Right hindlimb (tissue), 1 donor: ENCODE measurements around the gene GEMIN5.
"Not testable (repeated sequence)": the region's sequence is repeated elsewhere in the genome, so short reads cannot be mapped to it uniquely, and the experiment has no call there.

Experiments used
- DNase-seq: peaks from one replicate; pipeline ENCODE4 v3.0.0-alpha.2; 2018

GEMIN5 gene

DNA sequence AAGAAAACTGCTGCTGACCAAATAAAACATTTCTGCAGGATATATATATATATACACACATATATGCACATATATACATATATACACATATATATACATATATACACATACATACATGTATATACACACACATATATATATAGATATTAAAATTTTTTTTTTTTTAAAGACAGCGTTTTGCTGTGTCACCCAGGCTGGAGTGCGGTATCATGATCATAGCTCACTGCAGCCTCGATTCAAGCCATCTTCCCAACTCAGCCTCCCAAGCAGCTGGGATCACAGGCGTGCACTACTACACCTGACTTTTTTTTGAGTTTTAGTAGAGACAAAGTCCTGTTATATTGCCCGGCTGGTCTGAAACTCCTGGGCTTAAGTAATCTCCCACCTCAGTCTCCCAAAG lies 5.5 kb upstream of the GEMIN5 start:
- no peak for DNase-seq

DNA sequence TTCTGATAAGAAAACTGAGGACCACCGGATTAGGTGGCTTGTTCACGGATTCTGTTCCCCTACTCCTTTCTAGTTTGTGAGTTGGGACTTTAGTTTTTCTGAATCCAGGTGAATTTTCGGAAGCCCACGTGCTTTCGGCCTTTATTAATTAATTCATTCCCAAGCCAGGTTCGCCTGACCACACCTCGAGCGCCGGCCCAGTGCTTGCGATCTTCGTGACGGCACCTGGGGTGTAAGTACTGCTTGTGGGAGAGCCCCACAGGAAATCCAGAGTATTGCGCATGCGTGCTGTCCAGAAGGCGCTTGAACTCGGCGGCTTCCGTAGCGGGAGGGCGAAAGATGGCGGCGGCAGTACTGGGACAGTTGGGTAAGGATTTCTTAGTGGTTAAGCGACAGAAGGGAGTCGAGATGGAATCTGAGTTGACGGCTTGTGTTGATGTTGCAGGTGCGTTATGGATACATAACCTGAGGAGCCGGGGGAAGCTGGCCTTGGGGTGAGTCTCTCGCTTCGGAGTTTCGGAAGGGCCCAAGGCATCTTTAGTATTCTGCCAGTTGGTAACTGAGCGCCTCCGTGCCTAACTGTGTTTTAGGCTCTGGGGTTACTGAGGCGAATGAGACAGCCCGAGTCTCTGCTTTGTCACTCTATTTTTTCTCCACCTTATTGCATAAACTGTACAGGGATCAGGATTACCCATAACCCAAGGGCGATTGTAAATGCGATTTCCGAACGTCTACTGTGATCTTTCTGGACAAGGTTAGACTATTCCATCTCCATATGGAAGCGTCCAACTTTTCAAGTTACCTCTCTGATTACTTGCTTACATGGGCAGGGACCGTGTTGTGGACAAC lies 3.0 kb upstream of the GEMIN5 start, which contains the start of gene MRPL22:
Gene MRPL22 (plus strand): TSS at position 302 of the 849 bp plus-strand sequence. CDS start 38 bp downstream, at position 340.
- peak; percentile 94 for DNase-seq

DNA sequence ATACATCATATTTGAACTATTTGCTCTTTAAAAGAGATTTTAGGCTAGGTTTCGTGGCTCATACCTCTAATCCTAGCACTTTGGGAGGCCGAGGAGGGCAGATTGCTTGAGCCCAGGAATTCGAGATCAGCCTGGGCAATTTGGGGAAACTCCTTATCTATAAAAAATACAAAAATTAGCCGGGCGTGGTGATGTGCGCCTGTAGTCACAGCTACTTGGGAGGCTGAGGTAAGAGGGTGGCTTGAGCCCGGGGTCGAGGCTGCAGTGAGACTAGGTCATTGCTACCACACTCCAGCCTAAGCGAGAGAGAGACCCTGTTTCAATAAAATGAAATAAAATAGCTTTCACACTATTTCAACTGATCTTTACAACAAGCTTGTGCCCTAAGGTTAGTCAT lies 2.4 kb upstream of the GEMIN5 start:
- no peak for DNase-seq

DNA sequence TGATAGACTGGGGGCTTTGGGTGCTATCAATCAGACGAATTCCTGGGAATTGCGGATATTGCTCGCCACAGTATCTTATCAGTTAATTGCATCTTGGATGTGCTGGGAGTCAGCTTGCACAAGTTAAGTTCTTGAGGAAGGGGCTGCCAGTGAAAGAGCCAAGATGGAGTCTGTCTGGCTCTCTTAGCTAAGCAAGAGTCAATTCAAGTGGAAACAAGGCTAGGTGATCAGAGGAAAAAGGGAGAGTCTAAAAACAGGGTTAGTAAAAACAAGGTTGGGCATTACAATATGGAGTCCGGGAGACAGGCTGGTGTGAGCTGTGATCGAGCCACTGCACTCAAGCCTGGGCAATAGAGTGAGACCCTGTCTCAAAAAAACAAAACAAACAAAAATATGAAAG lies 1.4 kb upstream of the GEMIN5 start:
- not testable (repeated sequence) for DNase-seq

DNA sequence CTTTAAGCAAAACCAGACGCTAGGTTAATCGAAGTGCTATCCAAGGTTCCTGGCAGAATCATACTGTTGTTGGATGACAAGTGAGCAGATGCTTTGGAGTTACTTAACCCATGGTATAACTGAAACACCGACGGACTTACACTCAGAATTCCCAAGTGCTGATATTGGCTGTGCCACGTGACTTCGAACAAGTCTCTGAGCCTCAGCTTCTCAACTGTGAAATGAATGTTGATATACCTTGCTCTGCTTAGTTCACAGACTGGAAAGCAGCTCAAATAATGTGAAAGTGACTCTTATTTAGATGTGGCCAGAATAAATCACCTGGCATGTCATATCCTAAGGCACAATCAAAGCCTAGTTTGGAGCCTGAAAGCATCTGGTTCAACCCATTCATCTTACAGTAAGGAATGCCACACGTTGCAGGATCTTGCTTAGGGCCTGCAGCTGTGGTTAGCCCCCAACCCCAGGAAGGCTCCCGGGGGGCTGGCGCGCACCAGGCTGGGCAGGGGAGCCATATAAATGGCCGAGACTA lies 759 bp downstream of the GEMIN5 start:
- no peak for DNase-seq

DNA sequence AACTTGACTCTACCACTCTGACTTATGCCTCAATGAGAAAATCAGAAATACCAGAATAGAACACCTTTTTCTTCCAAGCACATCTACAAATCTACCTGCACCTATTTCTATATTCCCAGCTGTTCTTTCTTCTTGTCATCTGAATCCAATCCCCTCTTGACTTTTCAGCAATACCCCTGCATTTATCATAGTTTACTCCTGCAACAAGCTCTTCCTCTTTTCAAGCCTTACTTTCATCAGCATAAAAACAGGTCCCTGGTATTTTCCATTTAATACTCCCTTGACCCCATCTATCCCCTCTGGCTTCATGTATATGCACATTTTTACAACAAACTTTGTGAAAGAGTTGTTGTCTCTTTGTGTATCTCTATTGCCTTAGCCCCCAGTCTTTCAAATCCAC lies 3.1 kb downstream of the GEMIN5 start:
- DNase-seq, result no peak

DNA sequence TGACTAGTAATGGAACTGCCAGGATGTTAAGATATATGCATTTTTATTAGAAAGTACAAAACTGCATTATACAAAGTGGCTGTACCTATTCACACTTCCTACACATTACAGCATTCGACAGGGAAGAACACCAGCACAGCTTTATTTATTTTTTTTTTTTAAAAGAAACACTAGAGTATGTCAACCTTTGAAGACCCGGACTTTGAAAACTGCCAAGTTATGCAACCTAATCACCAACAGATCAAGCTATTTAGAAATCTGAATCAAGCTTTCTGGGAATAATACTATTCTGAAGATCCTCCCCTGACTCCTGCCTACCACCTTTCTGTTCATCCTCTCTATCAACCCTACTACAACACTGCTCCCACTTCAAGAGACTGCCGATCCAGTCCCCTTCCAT lies 4.5 kb downstream of the GEMIN5 start:
- DNase-seq, result no peak

DNA sequence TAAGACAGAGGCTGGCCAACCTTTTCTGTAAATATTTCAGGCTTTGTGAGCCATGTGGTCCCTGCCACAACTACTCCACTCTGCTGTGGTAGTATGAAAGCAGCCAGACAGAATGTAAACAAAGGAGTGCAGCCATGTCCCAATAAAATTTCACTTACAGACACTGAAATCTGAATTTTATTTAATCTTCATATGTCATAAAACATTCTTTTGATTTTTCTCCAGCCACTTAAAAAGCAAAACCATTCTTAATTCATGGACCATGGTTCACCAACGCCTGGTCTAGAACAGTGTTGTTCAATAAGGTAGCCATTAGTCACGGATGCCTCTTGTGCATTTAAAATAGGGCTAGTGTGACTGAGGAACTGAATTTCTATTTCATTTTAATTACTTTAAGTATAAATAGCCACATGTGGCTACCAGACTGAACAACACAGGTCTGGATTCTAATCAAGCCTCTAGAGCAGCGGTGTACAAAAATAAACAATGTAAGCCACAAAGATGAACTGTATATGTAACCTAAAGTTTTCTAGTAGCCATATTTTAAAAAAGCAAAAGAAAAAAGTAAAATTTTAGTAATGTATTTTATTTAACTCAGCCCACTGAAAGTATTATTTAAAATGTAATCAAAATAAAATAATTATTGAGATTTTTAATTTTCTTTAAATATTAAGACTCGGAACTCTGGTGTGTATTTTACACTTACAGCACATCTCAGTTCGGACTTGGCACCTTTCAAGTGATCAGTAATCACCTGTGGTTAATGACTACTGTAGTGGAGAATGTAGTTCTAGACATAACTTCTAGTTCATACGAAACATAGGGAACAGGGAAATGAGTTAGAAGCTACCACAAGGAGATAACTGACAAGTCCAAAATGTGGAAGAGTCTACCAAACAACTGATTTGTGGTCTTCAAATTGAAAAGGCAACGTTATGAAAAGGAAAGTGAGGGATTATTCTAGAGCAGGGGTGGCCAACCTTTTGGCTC lies 14.3 kb downstream of the GEMIN5 start:
- no peak for DNase-seq

DNA sequence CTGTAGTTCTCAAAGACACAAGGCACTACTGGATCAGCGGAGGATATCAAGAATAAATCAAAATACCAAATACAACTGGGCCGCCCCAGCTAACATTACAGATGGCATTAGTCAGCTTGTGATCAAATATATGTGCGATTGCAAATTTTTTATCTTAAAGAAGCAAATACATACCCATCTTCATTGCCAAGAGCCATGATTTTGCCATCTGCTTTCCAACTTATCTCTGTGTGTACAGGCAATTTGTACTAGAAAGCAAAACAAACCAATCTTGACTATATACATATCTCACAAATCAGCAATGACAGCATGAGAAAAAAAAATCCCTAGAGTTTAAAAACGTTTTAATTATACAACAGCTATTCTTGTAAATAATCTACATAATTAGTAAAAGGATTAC lies 20.3 kb downstream of the GEMIN5 start:
- no peak for DNase-seq

DNA sequence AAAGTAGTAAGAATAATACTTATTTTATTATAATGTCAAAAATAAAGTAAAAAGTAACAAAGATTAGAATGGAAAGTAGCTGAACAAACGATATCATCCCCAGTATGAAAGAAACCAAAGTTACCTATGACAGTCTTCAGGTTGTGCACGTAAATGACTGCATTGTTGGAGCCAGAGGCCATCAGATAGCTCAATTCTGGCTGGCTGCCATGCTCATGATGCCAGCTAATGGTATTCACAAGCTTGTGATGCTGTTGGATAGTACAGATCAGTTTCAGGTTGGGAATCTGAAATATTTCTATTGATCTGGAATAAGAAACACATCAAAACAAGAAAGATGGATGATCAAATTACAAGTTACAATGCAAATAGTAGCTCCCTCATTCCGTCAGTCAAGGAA lies 21.1 kb downstream of the GEMIN5 start:
- DNase-seq, result no peak

DNA sequence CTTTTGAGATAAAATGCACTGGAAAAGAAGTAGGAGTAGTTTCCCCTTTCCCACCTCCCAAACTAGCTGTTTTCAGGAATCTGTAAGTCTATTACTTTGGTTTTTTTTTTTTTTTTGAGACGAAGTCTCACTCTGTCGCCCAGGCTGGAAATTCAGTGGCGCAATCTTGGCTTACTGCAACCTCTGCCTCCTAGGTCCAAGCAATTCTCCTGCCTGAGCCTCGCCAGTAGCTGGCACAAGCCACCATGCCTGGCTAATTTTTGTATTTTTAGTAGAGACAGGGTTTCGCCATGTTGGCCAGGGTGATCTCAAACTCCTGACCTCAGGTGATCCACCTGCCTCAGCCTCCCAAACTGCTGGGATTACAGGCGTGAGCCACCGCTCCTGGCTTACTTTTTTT lies 32.4 kb downstream of the GEMIN5 start:
- not testable (repeated sequence) for DNase-seq

DNA sequence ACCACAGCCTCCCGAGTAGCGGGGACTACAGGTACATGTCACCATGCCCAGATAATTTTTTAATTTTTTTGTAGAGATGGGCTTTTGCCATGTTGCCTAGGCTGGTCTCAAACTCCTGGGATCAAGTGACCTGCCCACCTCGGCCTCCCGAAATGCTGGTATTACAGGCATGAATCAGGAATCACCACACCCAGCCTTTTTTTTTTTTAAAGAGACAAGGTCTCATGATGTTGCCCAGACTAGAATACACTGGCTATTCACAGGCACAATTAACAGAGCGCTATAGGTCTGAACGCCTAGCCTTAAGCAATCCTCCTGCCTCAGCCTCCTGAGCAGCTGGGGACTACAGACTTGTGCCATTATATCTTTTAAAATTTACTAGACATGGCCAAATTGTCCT lies 36.1 kb downstream of the GEMIN5 start:
- DNase-seq, result no peak

DNA sequence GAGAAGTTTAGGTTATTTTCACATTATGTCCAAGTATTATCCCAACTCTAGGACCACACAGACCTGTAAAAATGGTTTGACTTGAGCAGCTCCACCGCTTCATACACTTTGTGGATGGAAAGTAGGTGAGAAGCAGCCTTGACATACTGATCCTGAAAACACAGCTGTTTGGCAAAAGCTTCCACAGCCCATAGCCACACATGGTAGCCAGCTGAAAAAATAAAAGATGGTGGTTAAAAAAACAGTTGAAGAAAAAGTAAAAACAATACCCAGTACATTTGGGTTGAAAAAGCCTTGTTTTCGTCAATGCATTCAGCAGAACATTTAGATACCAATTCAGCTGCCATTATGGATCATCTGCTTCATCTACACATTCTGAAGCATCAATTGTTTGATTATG lies 36.7 kb downstream of the GEMIN5 start:
- DNase-seq, result no peak

DNA sequence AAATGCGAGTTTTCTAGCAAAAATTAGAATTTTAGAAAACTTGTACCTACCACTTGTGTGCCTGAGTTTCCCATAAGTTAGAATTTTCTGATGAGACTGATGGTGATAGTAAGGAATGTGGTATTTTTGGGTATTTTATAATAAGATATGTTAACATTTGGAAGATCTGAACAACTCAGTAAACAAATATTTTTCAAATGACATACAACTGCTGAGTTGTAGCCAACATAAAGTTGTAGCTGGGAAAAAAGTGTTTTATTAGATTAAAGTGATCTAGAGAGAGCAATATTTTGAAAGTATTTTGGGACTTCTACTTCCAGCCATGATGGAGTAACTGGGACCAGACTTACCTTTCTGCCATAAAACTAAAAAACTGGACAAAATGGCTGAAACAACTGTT lies 37.9 kb downstream of the GEMIN5 start:
- no peak for DNase-seq

DNA sequence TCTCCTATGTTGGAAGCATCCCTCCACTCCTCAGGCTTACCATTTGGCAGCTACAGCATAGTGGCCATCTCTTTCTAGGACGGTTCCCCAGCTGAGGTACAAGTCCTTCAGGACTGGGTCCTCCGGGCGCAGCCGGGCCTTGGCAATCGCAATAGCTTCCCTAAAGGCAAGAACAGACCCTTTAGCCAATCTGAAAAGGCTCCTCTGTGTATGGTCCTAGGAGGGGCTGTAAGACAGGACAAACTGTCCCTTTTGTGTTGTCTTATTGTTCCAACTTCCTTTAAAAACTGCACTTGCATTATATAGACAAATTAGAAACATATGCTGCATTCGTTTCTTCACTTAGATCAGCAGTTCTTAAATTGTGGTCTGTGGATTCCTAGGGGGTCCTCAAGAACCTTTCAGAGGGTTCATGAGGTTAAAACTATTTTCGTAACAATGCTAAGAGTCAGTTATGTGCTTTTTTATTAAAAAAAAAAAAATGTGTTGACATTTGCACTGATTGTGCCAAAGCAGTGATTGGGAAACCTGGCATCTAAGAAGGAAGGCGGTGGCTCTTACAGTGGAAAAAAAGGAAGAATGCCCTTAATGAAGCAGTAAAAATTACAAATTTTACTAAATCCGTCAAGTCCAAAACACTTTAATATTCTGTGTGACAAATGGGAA lies 38.7 kb downstream of the GEMIN5 start:
- peak; percentile 47 for DNase-seq

DNA sequence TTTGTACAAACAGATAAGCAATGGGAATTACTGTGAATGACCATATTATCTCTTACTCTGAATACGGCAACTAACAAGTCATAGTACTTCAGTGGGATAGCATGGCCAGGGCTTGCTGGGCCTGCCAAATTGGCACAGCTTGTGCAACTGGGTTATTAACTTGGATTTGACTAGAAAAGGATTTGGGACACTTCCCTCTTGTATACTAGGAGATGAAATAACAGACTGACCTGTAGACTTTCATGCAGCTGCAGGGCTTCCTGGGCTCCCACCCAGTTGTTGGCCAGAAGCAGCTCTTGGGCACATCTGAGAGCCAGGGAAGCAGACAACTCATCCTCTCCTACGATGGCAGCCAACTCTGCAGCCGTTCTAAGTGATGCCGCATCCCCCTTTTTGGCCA lies 39.8 kb downstream of the GEMIN5 start:
- peak; percentile 51 for DNase-seq

DNA sequence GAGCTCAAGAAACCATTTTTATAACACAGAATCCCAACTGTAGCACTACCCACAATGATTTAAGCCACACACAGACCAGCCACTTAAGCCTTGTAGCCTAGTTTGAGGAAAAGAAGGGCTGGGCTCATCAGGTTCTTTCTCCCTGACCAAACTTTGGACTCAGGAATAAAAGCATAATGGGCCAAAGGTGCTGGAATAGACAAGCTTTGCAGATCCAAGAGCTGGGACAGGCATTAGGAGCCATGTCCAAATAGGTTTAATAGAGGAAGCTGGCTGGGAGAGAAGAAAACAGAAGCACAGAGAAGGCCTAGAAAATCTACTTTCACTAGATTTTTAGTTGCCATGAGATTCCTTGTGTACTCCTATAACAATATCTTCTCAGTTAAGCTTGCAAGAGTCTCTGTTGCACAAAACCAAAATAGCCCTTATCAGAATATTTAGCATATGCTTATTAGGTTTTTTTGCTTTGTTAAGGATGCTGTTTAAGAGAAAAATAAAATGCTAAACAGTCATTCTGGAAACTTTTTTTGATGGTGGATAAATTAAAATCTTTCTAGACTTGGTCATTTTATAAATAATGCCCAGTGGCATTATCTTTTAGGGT lies 41.3 kb downstream of the GEMIN5 start:
- no peak for DNase-seq

DNA sequence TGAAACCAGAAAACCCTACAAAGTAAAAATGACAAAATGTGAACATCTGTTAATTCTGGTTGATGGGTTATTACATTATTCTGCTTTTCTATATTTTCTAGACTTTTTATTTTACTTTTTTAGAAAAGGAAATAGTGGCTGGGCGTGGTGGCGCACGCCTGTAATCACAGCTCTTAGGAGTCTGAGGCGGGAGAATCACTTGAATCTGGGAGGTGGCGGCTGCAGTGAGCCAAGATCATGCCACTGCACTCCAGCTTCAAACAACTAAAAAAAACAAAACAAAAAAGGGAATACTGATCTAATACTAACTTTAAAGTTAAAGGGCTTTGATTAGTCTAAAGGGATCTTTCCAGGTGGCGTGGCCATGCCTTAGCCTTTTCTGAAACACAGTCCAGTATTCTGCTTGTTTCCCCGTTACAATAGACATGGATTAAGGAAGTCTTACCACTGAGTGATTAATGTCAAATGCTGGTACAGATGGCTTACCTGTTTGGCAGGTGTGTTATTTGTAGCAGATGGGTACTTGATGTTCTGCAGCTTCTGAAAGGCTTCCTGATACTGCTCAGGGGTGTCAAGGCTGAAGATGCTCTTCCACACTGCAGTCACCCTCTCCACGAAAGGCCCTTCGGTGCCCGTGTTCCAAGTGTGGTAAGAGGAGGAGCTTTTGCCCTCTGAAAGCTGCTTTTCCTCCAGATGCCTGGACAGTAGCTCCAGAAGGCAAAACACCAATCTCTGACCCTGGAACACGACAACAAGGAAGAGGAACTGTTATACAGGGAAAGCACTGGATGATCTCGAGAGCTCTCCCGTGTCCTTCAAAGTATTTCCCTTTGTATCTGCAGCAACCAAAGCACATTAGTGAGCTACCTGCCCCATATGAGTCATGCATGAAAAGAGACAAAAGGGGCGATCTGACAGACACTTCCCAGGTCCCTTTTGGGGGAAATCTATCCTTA lies 42.1 kb downstream of the GEMIN5 start:
- no peak for DNase-seq

DNA sequence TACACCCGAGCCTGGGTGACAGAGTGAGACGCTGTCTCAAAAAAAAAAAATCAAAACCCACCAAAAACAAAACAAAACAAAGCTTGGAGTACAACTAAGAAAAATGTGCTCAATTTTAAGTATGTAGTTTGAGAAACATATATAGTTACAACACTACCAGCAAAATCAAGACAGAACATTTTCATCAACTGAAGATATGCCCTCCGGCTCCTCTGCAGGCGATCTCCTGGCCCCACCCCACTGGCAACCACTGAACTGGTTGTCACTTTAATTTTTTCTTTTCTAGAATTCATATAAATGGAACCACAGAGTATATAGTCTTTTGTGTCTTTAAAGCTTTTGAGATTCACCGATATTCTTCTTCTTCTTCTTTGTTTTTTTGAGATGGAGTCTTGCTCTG lies 44.6 kb downstream of the GEMIN5 start:
- DNase-seq, result no peak

DNA sequence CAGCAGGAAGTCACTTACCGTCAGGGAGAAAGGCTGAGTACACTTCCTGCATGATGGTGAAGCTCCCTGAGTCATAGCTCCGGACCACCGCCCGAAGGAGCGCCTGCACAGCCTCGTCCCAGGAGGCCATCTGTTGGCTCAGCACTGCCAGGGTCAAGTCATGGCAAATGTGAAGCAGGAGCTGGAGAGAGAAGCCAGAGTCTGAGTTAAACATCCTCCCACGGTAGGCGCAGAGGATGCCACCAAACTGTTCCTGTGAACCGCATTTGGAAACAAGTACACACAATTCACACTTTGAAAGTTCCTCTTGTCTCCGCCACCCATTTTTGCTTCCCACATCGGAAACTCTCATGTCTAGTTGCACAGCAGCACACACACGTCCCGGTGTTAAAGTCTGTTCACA lies 45.6 kb downstream of the GEMIN5 start:
- no peak for DNase-seq

DNA sequence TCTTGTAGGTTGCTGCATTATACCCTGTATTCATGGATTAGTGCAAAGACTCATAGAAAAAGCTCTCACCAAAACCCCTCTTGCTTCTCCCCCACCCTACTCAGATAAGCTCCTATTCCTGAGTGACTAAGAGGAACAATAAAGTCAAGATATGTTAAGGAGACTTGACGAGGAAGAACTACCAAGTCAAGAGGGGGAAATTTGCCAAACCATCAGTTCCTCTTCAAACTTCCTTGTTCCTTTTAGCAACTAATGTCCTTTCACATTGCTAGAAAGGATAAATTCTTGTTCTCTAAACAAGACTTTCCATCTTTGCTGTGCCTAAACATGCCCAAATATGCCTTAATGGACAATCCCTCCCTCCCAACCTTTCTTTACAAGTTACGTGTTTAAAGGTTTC lies 52.6 kb downstream of the GEMIN5 start:
- DNase-seq, result no peak
